K562 (cell line): ENCODE results near the gene LAPTM5. TPM values are rescaled to one million over a fixed set of nuclear protein-coding genes. Genes with fewer than 3 reads are reported as not detected.
A peak's percentile ranks its signal among the peaks of the same experiment; 100 is the strongest.

Source experiments
- BMI1 ChIP-seq: fragments of 150-350 bp; IDR thresholded peaks from 2 replicates; pipeline ENCODE4 v1.6.1; 2014; ENCODE audit warnings: low read length
- IRF1 ChIP-seq: sonication (generic); formaldehyde crosslinking; IDR thresholded peaks from 2 replicates; pipeline ENCODE4 v1.8.0; 2022; ENCODE audit warnings: missing genetic modification reagents, mild to moderate bottlenecking, borderline replicate concordance
- KAT2B ChIP-seq: IDR thresholded peaks from one replicate; pipeline ENCODE4 v1.6.1; 2012; ENCODE audit warnings: low read depth, mild to moderate bottlenecking, control low read depth, inconsistent platforms, low read length, moderate library complexity
- MGA ChIP-seq: fragments of 450-650 bp; IDR thresholded peaks from 2 replicates; pipeline ENCODE4 v1.6.1; 2016; ENCODE audit warnings: mild to moderate bottlenecking, moderate library complexity
- NFE2L1 ChIP-seq: fragments of 450-650 bp; IDR thresholded peaks from 2 replicates; pipeline ENCODE4 v1.6.1; 2016; ENCODE audit warnings: missing genetic modification characterization, low read depth, mild to moderate bottlenecking, missing compliant biosample characterization, moderate library complexity, borderline replicate concordance
- POLR2AphosphoS2 ChIP-seq: IDR thresholded peaks from 2 replicates; pipeline ENCODE4 v1.6.1; 2012; ENCODE audit warnings: low read length, improper control_type of control experiment
- PRPF4 ChIP-seq: fragments of 200-400 bp; formaldehyde crosslinking; IDR thresholded peaks from one replicate; pipeline ENCODE4 v1.6.1; 2017; ENCODE audit warnings: low read length, low read depth, mild to moderate bottlenecking; ENCODE audit not compliant: insufficient read depth, poor library complexity, severe bottlenecking
- PURB ChIP-seq: sonication (generic); formaldehyde crosslinking; IDR thresholded peaks from 2 replicates; pipeline ENCODE4 v1.9.0; 2021; ENCODE audit warnings: low read depth, mild to moderate bottlenecking, missing genetic modification reagents
- RBM14 ChIP-seq: fragments of 200-400 bp; formaldehyde crosslinking; IDR thresholded peaks from 2 replicates; pipeline ENCODE4 v1.6.1; 2018; ENCODE audit warnings: low read depth, mild to moderate bottlenecking, low read length, moderate library complexity, borderline replicate concordance; ENCODE audit not compliant: insufficient read depth
- RHOXF2B ChIP-seq: fragments of 250-450 bp; sonication (Bioruptor Pico); conservative IDR thresholded peaks from 2 replicates; pipeline ENCODE4 v1.5.1; 2021
- ZFP1 ChIP-seq: fragments of 450-650 bp; formaldehyde crosslinking; IDR thresholded peaks from 2 replicates; pipeline ENCODE4 v1.4.0; 2020; ENCODE audit warnings: mild to moderate bottlenecking, mixed read lengths
- ZNF76 ChIP-seq: fragments of 250-450 bp; sonication (Bioruptor Pico); IDR thresholded peaks from 2 replicates; pipeline ENCODE4 v1.4.0; 2020; ENCODE audit warnings: mild to moderate bottlenecking, moderate library complexity, borderline replicate concordance
- polyA plus RNA-seq, 8 experiments: library from polyadenylated mRNA; depleted of rRNA in 4 of 8; stranded (reverse) in 5 of 8; unstranded in 3 of 8; fragments of >200 nt; fragmentation: Nextera tagmentation in 2 of 8; fragmentation: Illumina TruSeq in 1 of 8; extraction: Ambion mirVana in 2 of 8; extraction: Trizol in 1 of 8; gene quantifications; 2 replicates each; pipeline versions ENCODE4 v1.2.1 to v1.2.3, GENCODE V29; 2011 to 2014; ENCODE audit warnings: inconsistent platforms in 1 of 8, missing spikeins in 1 of 8
- total RNA-seq, 7 experiments: library from RNA; depleted of rRNA in 6 of 7; stranded (reverse); fragments of >200 nt in 6 of 7; fragmentation: Illumina TruSeq in 2 of 7; extraction: Trizol in 2 of 7; gene quantifications; 2 replicates each; pipeline versions ENCODE4 v1.2.1 to v1.2.3, GENCODE V29; 2011 to 2021; ENCODE audit warnings: low replicate concordance in 1 of 7
- TF ChIP-seq, protein P1 (sequence below): fragments of 250-450 bp; sonication (Bioruptor Pico); IDR thresholded peaks from 2 replicates; pipeline ENCODE4 v1.8.0; 2022; ENCODE audit warnings: inconsistent platforms, mild to moderate bottlenecking, moderate library complexity, borderline replicate concordance

LAPTM5 gene
- total and polyA plus RNA-seq, 9 of the 15 experiments (the other 6 are each of a cell fraction or from before 2014, with no cell fraction given), result 2.4 to 47.3 (median 20.3) TPM

DNA sequence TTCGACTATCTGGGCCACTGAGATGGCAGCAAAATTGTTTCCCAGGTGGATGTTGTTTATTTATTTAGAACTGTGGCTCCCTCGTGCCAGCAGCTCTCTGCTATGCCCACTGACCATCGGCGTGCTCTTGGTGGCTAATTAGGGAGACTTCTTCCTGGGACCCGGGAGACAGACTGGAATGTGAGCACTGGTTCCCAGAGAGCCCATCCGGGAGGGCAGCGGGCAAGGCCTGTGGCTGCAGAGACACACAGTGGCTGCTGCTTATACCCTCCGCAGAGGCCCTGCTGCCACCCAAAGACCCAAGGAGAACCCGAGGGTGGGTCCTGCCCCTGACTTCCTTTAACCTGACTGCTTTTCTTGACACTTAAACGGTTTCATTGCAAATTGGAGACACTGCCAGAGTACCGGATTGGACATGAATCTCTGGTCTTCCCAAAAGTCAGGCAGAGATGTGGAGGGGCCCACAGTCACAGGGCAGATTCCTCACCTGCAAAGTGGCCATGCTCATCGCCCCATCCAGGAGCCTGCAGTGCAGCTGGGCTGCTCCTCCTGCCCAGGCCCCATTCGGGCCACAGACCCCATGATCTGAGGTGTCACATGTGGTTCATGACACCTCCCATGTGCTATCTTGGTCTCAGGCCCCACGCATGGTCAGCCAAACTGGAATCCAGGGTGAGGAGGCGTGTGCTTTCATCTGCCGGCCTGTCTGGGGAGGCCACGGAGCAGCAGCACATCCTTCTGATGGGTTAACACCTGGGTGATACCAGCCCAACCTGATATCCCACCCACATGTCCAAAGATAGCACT, 28.5 kb downstream of the LAPTM5 start (continued):
- no peak for TF ChIP-seq NFE2L1
- TF ChIP-seq, protein P1, sequence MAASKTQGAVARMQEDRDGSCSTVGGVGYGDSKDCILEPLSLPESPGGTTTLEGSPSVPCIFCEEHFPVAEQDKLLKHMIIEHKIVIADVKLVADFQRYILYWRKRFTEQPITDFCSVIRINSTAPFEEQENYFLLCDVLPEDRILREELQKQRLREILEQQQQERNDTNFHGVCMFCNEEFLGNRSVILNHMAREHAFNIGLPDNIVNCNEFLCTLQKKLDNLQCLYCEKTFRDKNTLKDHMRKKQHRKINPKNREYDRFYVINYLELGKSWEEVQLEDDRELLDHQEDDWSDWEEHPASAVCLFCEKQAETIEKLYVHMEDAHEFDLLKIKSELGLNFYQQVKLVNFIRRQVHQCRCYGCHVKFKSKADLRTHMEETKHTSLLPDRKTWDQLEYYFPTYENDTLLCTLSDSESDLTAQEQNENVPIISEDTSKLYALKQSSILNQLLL, result no peak
- TF ChIP-seq PRPF4, result no peak
- TF ChIP-seq KAT2B, result no peak
- no peak for TF ChIP-seq BMI1
- no peak for TF ChIP-seq IRF1 (CRISPR knock-in tag)
- TF ChIP-seq ZFP1, result peak; percentile 36; the same call in 1 of the 2 replicates
- no peak for TF ChIP-seq RBM14
- TF ChIP-seq PURB (CRISPR knock-in tag), result no peak
- TF ChIP-seq ZNF76 (CRISPR knock-in tag), result no peak
- TF ChIP-seq RHOXF2B (CRISPR knock-in tag), result no peak
- TF ChIP-seq POLR2AphosphoS2, result no peak
- peak; percentile 84 for TF ChIP-seq MGA
